ENCODE results near the gene BPIFA3. TPM values are rescaled to one million over a fixed set of nuclear protein-coding genes. Genes with fewer than 3 reads are reported as not detected.

Gene BPIFA3
- total and polyA plus RNA-seq, 2 of the 13 experiments (the other 11 are each of a cell fraction or from before 2014, with no cell fraction given), result not detected

DNA sequence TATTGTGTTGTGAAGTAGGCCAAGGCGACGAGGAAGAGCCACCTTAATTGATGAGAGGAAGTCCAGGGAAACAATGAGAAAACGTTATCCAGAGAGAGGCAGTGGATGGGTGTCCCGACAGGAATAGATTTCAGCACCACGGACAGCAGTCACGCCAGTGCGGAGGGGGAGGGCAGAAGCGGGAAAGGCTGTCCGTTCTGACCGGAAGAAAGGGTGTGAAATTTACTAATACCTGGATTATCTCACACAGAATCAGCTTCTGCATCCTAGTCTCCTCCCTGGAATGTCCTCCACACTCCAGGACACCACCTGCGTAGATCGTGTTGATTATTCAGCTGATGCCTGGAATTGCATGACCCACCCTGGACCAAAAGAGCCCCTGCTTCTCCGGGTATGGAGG, 7.4 kb upstream of the BPIFA3 start (continued):
- TF ChIP-seq CEBPZ (IDR thresholded peaks at IDR 0.05; ENCODE audit: low read length) (no peak), ZSCAN30 (CRISPR knock-in tag; IDR thresholded peaks at IDR 0.05) (peak; percentile 86; the same call in 1 of the 2 replicates), ZNF569 (CRISPR knock-in tag; IDR thresholded peaks at IDR 0.05; ENCODE audit: borderline replicate concordance) (0 out of 2 replicates have a peak, but pooled peaks have one; percentile 66), ZNF737 (CRISPR knock-in tag; IDR thresholded peaks at IDR 0.05; ENCODE audit: borderline replicate concordance) (no peak), KLF15 (CRISPR knock-in tag; IDR thresholded peaks at IDR 0.05; ENCODE audit: borderline replicate concordance) (peak; percentile 93; the same call in 1 of the 2 replicates), PRMT3 (CRISPR knock-in tag; IDR thresholded peaks at IDR 0.05; ENCODE audit: borderline replicate concordance, low read depth) (peak; percentile 85; the same call in 1 of the 2 replicates), HNF4G (IDR thresholded peaks at IDR 0.05; ENCODE audit: borderline replicate concordance, low read depth, low read length) (no peak), HNF4G (CRISPR knock-in tag; IDR thresholded peaks at IDR 0.05; ENCODE audit: borderline replicate concordance, low read depth) (no peak; the same call in 1 of the 2 replicates), ZNF382 (CRISPR knock-in tag; IDR thresholded peaks at IDR 0.05; ENCODE audit: borderline replicate concordance) (no peak), CBFB (CRISPR knock-in tag; IDR thresholded peaks at IDR 0.05) (peak; percentile 70; the same call in 1 of the 2 replicates), SOX5 (CRISPR knock-in tag; IDR thresholded peaks at IDR 0.05; ENCODE audit: borderline replicate concordance) (peak; percentile 85), ZMYM2 (CRISPR knock-in tag; IDR thresholded peaks at IDR 0.05) (no peak), SOX13 (IDR thresholded peaks at IDR 0.05) (no peak), SOX13 (CRISPR knock-in tag; conservative IDR thresholded peaks at IDR 0.05 in 1 of 2, IDR thresholded peaks at IDR 0.05 in 1 of 2) (peak in 1 of 2 experiments; percentile 65; a peak in 1 of 4 replicates), ZNF484 (CRISPR knock-in tag; IDR thresholded peaks at IDR 0.05; ENCODE audit: borderline replicate concordance, low read depth) (no peak; the same call in 1 of the 2 replicates), MYNN (CRISPR knock-in tag; IDR thresholded peaks at IDR 0.05; ENCODE audit: low read depth) (peak; percentile 98; the same call in 1 of the 2 replicates), ZNF563 (CRISPR knock-in tag; IDR thresholded peaks at IDR 0.05) (peak; percentile 94), NR2F6 (IDR thresholded peaks at IDR 0.05) (no peak), NR2F6 (CRISPR knock-in tag; IDR thresholded peaks at IDR 0.05) (peak; percentile 73), ZFY (CRISPR knock-in tag; IDR thresholded peaks at IDR 0.05) (peak; percentile 69), SMC3 (IDR thresholded peaks at IDR 0.05; ENCODE audit: low read length) (no peak), KLF9 (CRISPR knock-in tag; IDR thresholded peaks at IDR 0.05; ENCODE audit: low read depth) (peak; percentile 94), ZNF766 (CRISPR knock-in tag; IDR thresholded peaks at IDR 0.05; ENCODE audit: borderline replicate concordance) (peak; percentile 97; the same call in 1 of the 2 replicates), GPN1 (CRISPR knock-in tag; IDR thresholded peaks at IDR 0.05; ENCODE audit: borderline replicate concordance) (peak; percentile 90; the same call in 1 of the 2 replicates), KLF6 (CRISPR knock-in tag; IDR thresholded peaks at IDR 0.05) (peak; percentile 100), ZNF235 (CRISPR knock-in tag; IDR thresholded peaks at IDR 0.05; ENCODE audit: borderline replicate concordance) (peak; percentile 81; the same call in 1 of the 2 replicates), ZNF256 (CRISPR knock-in tag; conservative IDR thresholded peaks at IDR 0.05) (peak; percentile 95), HMGA1 (CRISPR knock-in tag; conservative IDR thresholded peaks at IDR 0.05) (no peak), TGIF2 (CRISPR knock-in tag; IDR thresholded peaks at IDR 0.05) (peak; percentile 98), RXRB (CRISPR knock-in tag; IDR thresholded peaks at IDR 0.05; ENCODE audit: borderline replicate concordance) (peak; percentile 93), DR1 (CRISPR knock-in tag; IDR thresholded peaks at IDR 0.05) (no peak), NCOA2 (CRISPR knock-in tag; IDR thresholded peaks at IDR 0.05) (peak; percentile 82)

Measured in HepG2 (cell line).